CD4-positive, alpha-beta T cell treated with Interleukin-4 for 4 hours (primary cell): ENCODE data around the gene SYTL3.
"Not testable (repeated sequence)": the region's sequence is repeated elsewhere in the genome, so short reads cannot be mapped to it uniquely, and the experiment has no call there.

Experiments used
- DNase-seq: peaks from one replicate; pipeline ENCODE4 v3.0.0-alpha.2; 2020

Gene SYTL3

DNA sequence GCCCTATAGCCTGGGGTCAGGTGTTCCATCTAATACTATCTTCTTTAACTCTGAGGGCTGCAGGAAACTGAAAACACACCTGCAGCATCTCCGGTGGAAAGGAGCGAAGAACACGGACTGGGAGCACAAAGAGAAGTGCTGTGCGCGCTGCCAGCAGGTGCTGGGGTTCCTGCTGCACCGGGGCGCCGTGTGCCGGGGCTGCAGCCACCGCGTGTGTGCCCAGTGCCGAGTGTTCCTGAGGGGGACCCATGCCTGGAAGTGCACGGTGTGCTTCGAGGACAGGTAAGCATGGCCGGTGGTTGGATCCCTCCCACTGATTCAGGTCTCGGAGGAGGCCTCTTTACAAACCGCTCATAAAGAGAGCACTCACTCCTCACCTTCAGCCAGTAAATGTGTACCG, 15.5 kb downstream of the SYTL3 start:
- no peak for DNase-seq

DNA sequence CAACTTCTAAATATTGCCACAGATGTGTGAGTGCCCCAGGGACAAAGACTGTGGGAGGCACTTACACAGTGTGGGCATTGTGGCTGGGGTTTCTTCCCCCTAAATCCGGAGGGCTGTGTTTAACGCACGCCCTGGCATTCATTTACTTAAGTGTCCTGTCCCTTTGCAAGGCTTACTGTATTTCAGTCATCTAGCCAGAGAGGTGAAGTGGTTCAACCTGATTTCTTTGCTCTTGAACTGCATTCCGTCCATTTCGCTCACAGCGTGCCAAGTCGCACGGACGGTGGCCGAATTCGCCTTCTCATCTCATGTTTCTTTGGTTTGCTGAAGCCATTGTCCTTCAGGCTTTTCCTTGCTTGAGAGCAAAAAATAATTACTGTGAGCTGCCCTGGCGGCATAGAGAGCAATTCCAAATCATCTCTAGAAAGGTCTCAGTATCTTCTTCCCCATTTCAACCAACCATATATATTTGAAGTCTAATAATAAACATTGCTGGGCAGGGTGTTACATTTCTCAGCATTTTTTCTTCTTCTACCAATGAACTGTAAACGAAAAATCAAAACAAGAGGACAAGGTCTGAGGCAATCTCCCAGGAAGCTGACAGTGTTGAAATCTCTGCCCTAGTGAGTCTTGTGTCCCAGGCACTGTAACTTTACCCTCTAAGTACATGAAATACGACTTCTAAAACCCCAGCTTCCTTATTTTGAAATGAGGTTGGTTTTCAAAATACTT, 16.9 kb downstream of the SYTL3 start:
- no peak for DNase-seq

GRCh38 chr6:158667360-158667981, 17.6 kb downstream of the SYTL3 start:
- DNase-seq = no peak

- DNase-seq = no peak
These were observed 18.9 kb downstream of the SYTL3 start for GRCh38 chr6:158668707-158669103.

DNA sequence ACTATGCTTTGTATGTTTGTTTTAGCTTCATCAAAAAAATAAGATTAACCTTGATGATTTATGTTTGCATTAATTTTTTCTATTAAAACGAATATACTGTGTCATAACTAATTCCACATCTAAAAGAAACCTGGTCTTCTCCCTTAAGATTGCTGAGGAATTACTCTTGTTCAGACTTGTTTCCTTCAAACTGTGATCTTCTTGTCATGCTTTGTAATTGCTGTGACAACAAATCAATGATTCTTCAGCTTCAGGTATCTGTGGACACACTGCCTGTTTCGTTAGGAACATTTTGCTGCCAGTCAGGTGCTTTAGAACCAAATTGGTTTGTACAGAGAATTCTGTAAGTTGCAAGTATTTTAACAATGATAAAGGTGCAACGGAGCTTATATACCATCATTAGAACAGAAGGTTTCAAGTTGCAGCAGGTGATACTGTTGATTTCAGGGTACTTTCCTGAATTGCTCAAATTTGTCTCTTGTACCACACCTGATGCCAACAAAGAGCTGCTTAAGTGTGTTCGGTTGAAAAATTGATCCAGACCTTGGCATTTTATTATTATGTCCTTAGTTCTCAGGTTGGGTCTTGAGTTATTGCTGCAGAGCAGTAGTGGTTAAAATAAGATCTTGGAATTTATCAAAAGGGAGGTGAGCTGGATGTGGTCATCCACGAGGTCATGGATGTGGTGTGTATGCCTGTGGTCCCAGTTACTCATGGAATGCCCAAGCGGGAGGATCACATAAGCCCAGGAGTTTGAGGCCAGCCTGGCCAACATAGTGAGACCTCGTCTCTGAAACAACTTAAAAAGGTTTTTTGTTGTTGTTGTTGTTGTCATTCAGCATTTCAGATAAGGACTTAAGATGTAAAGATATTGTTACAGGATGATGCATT, 19.5 kb downstream of the SYTL3 start:
- DNase-seq = no peak

- not testable (repeated sequence) for DNase-seq
These were observed 22.3 kb downstream of the SYTL3 start for GRCh38 chr6:158672119-158672518.

GRCh38 chr6:158672726-158673125, 22.9 kb downstream of the SYTL3 start:
- no peak for DNase-seq

GRCh38 chr6:158674342-158675131, 24.7 kb downstream of the SYTL3 start:
- DNase-seq = no peak

DNA sequence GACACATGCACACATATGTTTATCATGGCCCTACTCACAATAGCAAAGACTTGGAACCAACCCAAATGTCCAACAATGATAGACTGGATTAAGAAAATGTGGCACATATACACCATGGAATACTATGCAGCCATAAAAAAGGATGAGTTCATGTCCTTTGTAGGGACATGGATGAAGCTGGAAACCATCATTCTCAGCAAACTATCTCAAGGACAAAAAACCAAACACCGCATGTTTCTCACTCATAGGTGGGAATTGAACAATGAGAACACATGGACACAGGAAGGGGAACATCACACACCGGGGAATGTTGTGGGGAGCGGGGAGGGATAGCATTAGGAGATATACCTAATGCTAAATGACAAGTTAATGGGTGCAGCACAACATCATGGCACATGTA, 27.2 kb downstream of the SYTL3 start:
- not testable (repeated sequence) for DNase-seq

DNA sequence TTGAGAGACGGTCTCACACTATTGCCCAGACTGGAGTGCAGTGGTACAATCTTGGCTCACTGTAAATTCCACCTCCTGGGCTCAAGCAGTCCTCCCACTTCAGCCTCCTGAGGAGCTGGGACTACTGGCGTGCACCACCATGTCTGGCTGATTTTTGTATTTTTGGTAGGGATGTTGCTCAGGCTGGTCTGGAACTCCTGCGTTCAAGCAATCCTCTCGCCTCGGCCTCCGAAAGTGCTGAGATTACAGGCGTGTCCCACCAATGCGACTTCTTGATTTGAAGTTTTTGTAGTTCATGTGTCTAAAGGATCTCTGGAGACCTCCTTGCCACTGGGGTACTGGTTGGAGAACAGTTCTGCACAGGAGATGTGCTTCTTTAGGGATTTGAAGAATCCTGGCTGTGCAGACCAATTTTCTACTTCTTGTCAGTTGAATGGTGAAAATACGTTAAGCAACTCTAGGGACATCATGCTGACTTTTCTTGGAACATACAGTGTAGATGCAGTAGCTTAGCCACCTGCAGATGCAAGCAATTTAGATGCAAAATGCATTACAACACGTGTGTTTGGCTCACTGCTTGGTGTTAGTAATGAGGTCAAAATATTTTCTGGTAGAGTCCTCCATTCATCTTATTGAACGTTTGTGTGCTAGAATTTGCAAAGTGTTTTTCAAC, 28.2 kb downstream of the SYTL3 start:
- DNase-seq = no peak

- DNase-seq = no peak
These were observed 30.2 kb downstream of the SYTL3 start for GRCh38 chr6:158680015-158680414.

DNA sequence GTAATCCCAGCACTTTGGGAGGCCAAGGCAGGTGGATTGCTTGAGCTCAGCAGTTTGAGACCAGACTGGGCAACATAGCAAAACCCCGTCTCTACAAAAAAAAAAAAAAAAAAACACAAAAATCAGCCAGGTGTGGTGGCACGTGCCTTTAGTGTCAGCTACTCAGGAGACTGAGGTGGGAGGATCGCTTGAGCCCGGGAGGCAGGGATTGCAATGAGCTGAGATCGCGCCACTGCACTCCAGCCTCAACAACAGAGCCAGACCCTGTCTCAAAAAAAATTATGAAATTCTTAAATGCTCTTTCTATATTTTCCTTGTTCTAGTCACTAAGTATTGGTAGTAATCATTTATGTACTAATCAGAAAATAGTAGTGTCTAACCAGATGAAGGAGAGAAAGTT, 30.6 kb downstream of the SYTL3 start:
- DNase-seq = no peak

DNA sequence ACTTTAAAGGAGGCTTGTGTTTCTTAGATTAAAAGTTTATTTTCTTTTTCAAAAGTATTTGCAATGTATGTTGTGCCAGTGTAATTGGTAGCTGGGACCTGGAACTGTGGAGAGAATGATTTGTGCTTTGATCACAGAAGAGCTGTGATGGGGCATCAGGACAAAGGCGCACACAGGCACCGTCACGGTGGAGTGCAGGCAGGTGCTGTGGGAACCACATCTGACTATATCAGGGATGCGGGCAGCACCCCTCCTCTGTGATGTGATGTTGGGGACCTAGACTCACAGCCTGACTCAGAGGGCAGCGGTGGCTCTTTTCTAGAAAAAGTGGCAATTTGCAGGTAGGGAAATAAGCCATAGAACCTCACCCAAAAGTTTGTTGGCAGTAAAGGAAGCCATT, 34.5 kb downstream of the SYTL3 start:
- no peak for DNase-seq

GRCh38 chr6:158684745-158685324, 35.0 kb downstream of the SYTL3 start:
- no peak for DNase-seq

GRCh38 chr6:158686311-158686710, 36.5 kb downstream of the SYTL3 start:
- no peak for DNase-seq

- DNase-seq = peak; percentile 91
These were observed 37.0 kb downstream of the SYTL3 start for GRCh38 chr6:158686791-158687381.

DNA sequence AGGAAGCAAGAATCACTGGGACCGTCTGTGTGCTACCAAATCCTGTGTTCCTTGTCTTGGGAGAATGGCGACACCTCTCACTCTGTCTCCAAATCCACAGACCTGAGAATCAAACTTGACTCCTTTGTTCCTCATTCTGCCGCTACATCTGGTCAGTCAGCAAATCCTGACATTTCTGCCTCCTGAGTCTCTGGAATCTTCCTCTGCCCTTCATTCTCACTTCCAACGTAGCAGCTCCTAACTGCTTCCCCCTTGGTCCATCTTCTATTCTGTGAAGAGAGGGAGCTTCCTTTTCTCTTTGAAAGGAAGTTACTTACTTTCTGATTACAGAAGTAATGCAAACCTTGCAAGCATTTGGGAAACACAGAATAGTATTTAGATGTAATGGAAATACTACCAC, 37.7 kb downstream of the SYTL3 start:
- no peak for DNase-seq

DNA sequence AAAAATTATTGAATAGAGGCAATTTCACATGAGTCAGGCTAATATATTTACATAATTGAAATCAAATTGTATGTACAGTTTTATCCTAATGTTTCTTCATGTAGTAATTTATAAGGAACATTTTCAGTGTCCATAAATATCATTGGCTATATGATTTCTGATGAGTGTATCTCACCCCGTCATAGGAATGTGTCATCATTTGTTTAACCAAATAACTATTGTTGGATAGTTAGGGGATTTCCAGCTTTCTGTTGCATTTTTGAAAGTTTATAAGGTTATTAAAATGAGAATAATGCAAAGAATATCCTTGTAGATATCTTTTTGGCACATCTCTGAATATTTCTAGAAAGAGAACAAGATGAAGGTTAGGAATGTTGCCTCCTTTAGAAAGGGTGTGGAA, 39.0 kb downstream of the SYTL3 start:
- DNase-seq = peak; percentile 40

- DNase-seq = no peak
These were observed 45.1 kb downstream of the SYTL3 start for GRCh38 chr6:158694913-158695312.

DNA sequence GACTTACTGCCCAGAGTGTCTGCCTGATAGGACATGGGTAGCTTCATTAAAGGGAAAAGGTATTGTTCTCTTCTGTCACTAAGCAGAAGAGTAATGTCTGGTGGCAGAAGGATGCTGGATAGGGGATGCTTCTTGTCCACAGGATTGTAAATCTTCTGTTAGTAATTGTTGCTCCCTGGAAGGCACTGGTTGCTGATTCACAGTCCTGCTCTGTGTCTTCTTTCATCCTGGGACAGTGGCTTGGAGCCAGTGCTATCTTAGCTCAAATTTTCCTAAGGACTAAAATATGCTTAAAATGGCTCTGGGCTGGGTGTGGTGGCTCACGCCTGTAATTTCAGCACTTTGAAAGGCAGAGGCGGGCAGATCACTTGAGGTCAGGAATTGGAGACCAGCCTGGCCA, 48.0 kb downstream of the SYTL3 start:
- no peak for DNase-seq

DNA sequence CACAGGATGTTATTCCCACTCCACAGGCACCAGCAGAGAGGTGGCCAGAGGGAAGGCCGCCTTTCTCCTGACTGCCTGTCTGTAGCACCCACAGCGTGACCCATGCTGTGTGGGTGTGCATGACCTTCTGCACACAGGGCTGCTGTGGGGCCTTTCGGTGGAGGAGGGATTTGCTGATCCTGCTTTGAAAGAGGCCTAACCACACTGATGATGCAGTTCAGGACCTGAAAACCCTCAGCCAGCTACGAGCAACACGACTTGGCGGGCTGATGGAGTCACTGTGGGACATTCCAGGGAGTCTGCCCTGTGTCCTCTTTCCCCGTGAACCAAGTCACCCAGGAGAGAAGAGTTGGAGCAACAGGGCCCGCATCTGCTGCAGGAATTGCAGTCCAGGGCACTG, 49.1 kb downstream of the SYTL3 start:
- DNase-seq = no peak

- not testable (repeated sequence) for DNase-seq
These were observed 51.4 kb downstream of the SYTL3 start for GRCh38 chr6:158701268-158701667.
